Kidney (tissue), 14 donors: ENCODE results near the gene ISM1. TPM values are rescaled to one million over a fixed set of nuclear protein-coding genes. Genes with fewer than 3 reads are reported as not detected.

Experiments used
- DNase-seq, 5 donors: peaks; one replicate each; pipeline ENCODE4 v3.0.0-alpha.2; 2013 to 2020
- FAIRE-seq: peaks from 2 replicates; lab custom pipeline; 2012; peaks lifted over from hg19 to GRCh38; lab: Jason Lieb, UNC
- H3K27ac ChIP-seq, 2 donors: one replicate each; pipeline ENCODE4 v1.7.0; 2013; ENCODE audit warnings: low read depth in 2 of 2, low read length in 2 of 2, inconsistent platforms in 1 of 2
- H3K27me3 ChIP-seq: one replicate; pipeline ENCODE4 v1.7.1; 2013; ENCODE audit warnings: low read length, inconsistent platforms; ENCODE audit not compliant: control insufficient read depth, insufficient read depth
- H3K36me3 ChIP-seq, 3 donors: one replicate each; pipeline versions ENCODE4 v1.7.0 to v1.7.1; 2013; ENCODE audit warnings: low read length in 3 of 3, control low read depth in 1 of 3, inconsistent platforms in 1 of 3; ENCODE audit not compliant: insufficient read depth in 3 of 3, control insufficient read depth in 2 of 3
- H3K4me1 ChIP-seq, 3 donors: one replicate each; pipeline versions ENCODE4 v1.7.0 to v1.7.1; 2013; ENCODE audit warnings: low read length in 3 of 3, inconsistent platforms in 1 of 3, low read depth in 1 of 3; ENCODE audit not compliant: control insufficient read depth in 2 of 3, insufficient read depth in 2 of 3
- H3K4me3 ChIP-seq, 3 donors: one replicate each; pipeline versions ENCODE4 v1.7.0 to v1.8.1; 2013; ENCODE audit warnings: low read length in 3 of 3, control low read depth in 1 of 3, inconsistent platforms in 1 of 3
- H3K9ac ChIP-seq, 3 donors: one replicate each; pipeline versions ENCODE4 v1.7.0 to v1.7.1; 2013; ENCODE audit warnings: low read length in 3 of 3, control low read depth in 1 of 3, inconsistent platforms in 1 of 3
- H3K9me3 ChIP-seq, 3 donors: one replicate each; pipeline versions ENCODE4 v1.7.0 to v1.7.1; 2013; ENCODE audit warnings: low read length in 3 of 3, control low read depth in 1 of 3, inconsistent platforms in 1 of 3; ENCODE audit not compliant: control insufficient read depth in 2 of 3, insufficient read depth in 1 of 3
- intact Hi-C: fragments of 100-400 bp; cut with DNase I; formaldehyde crosslinking; loops from one replicate; pipeline ENCODE4 v1.11.1; 2022
- polyA plus RNA-seq: library from polyadenylated mRNA; stranded (reverse); fragments of 350-450 nt; fragmentation: Illumina TruSeq; extraction: RNeasy Lipid Tissue Mini Kit (QIAGEN cat#74804); gene quantifications from one replicate; pipeline ENCODE4 v1.2.3, GENCODE V29; 2014; ENCODE audit warnings: low read depth, low replicate concordance; ENCODE audit not compliant: insufficient read depth
- total RNA-seq: library from RNA; stranded (reverse); fragmentation: NEBNext Ultra II Directional; extraction: Animal tissue kit (Norgen Biotek cat#: 25700); gene quantifications from one replicate; pipeline ENCODE4 v1.2.1, GENCODE V29; 2021
- TF ChIP-seq, protein P1 (sequence below): IDR thresholded peaks from 3 replicates; pipeline ENCODE4 v1.5.1; 2012; ENCODE audit warnings: mild to moderate bottlenecking, moderate library complexity, borderline replicate concordance; ENCODE audit not compliant: insufficient read depth; ENCODE audit errors: extremely low read depth
- donor health status: control.
- donor health status: control.
- donor health status: control.
- donor health status: control.
- donor health status: control.
- donor health status: DM: yes; HTN: yes; CAD: no.
- donor health status: Normal renal cell carcinoma (clear cell type).

Gene ISM1
- total and polyA plus RNA-seq, 2 donors from 2014 or later: 2.0 to 2.6 TPM

- Histone ChIP-seq H3K27me3 (no peaks in the 10 kb centered on the region), H3K4me1 (no peaks in the 10 kb centered on the region), H3K36me3 (no peaks in the 10 kb centered on the region), H3K9me3 (no peaks in the 10 kb centered on the region), H3K4me3 (no peak overlapping the region), H3K27ac (no peak overlapping the region), H3K9ac (no peak overlapping the region)
- intact Hi-C loops: no loop called here
- FAIRE-seq (no peak), DNase-seq (no peak)
- TF ChIP-seq, protein P1, sequence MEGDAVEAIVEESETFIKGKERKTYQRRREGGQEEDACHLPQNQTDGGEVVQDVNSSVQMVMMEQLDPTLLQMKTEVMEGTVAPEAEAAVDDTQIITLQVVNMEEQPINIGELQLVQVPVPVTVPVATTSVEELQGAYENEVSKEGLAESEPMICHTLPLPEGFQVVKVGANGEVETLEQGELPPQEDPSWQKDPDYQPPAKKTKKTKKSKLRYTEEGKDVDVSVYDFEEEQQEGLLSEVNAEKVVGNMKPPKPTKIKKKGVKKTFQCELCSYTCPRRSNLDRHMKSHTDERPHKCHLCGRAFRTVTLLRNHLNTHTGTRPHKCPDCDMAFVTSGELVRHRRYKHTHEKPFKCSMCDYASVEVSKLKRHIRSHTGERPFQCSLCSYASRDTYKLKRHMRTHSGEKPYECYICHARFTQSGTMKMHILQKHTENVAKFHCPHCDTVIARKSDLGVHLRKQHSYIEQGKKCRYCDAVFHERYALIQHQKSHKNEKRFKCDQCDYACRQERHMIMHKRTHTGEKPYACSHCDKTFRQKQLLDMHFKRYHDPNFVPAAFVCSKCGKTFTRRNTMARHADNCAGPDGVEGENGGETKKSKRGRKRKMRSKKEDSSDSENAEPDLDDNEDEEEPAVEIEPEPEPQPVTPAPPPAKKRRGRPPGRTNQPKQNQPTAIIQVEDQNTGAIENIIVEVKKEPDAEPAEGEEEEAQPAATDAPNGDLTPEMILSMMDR: no peak
These were observed 80.5 kb downstream of the ISM1 start for GRCh38 chr20:13301596-13301995.

- Histone ChIP-seq H3K9ac (no peak overlapping the region), H3K36me3 (no peaks in the 10 kb centered on the region), H3K27me3 (no peaks in the 10 kb centered on the region), H3K4me3 (no peak overlapping the region), H3K9me3 (no peaks in the 10 kb centered on the region), H3K27ac (no peak overlapping the region), H3K4me1 (no peaks in the 10 kb centered on the region)
- intact Hi-C loops: no loop called here
- no peak for FAIRE-seq
- DNase-seq: peak in 3 of 5 donors; percentile 37 to 54 (median 52)
- TF ChIP-seq, protein P1: peak; percentile 62
These were observed 81.8 kb downstream of the ISM1 start for GRCh38 chr20:13302647-13303450.

DNA sequence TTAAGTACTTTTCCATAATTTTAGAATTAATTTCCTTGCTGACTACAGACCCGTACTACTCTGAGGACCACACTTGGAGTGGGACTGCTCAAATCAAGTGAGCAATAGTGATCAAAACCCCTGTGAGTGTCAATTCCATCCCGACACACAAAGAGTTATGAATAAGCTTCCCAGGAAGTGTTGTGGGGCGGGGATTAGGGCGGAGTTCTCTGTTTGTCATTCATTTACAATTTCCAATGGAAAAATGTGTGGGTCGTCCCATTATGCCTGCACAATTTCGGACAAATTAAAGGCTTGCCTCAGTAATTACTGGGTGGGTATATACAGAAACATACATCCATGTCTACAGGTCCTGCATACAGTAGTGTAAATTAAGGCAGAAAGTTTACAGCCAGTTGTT lies 84.2 kb downstream of the ISM1 start:
- H3K9ac ChIP-seq: no peak overlapping the region
- H3K27ac ChIP-seq: no peak overlapping the region
- H3K27me3 ChIP-seq: no peaks in the 10 kb centered on the region
- H3K36me3 ChIP-seq: no peaks in the 10 kb centered on the region
- TF ChIP-seq, protein P1: no peak
- no peaks in the 10 kb centered on the region for H3K4me1 ChIP-seq
- FAIRE-seq (no peak), DNase-seq (no peak)
- intact Hi-C loops: no loop called here
- H3K4me3 ChIP-seq: no peak overlapping the region
- no peaks in the 10 kb centered on the region for H3K9me3 ChIP-seq
